Left lung (tissue), 10 donors: ENCODE data around the gene PHYHIPL. TPM values are rescaled to one million over a fixed set of nuclear protein-coding genes. Genes with fewer than 3 reads are reported as not detected.

ENCODE experiments used
- ATAC-seq: fragments of 200-7000 bp; cut with Tn5 transposase; one replicate; pipeline ENCODE4 v1.9.1; 2020; ENCODE audit warnings: moderate library complexity
- DNase-seq, 4 donors: peaks; one replicate each; pipeline ENCODE4 v3.0.0-alpha.2; 2013 to 2020
- H3K27ac ChIP-seq, 2 donors: fragments of 200-600 bp; sonication (generic) in 1 of 2; one replicate each; pipeline versions ENCODE4 v1.5.0 to v1.8.0; 2020 to 2021
- H3K27me3 ChIP-seq, 2 donors: fragments of 200-600 bp; sonication (generic) in 1 of 2; one replicate each; pipeline versions ENCODE4 v1.5.0 to v1.8.0; 2020 to 2021
- H3K36me3 ChIP-seq, 2 donors: fragments of 200-600 bp; sonication (generic) in 1 of 2; one replicate each; pipeline versions ENCODE4 v1.5.0 to v1.8.0; 2020 to 2021
- H3K4me1 ChIP-seq, 2 donors: fragments of 200-600 bp; one replicate each; pipeline ENCODE4 v1.8.0; 2021
- H3K4me3 ChIP-seq, 2 donors: fragments of 200-600 bp; sonication (generic) in 1 of 2; one replicate each; pipeline versions ENCODE4 v1.5.0 to v1.8.0; 2020 to 2021; ENCODE audit warnings: mild to moderate bottlenecking in 1 of 2
- H3K9me3 ChIP-seq, 2 donors: fragments of 200-600 bp; sonication (generic) in 1 of 2; one replicate each; pipeline versions ENCODE4 v1.5.0 to v1.8.0; 2020 to 2021
- intact Hi-C, 2 donors: fragments of 100-400 bp; cut with DNase I; formaldehyde crosslinking; loops; one replicate each; pipeline versions ENCODE4 v1.11.2 to v1.14.2; 2022
- polyA plus RNA-seq, 6 donors: library from polyadenylated mRNA; unstranded; fragments of 120-200 nt; gene quantifications; one replicate each; pipeline ENCODE4 v1.2.1, GENCODE V29; 2013; ENCODE audit not compliant: insufficient read length in 6 of 6
- total RNA-seq, 2 donors: library from RNA; stranded (reverse); fragmentation: NEBNext Ultra II Directional; extraction: Animal tissue kit (Norgen Biotek cat#: 25700); gene quantifications; one replicate each; pipeline ENCODE4 v1.2.1, GENCODE V29; 2021
- TF ChIP-seq, protein P1 (sequence below), 2 donors: fragments of 200-600 bp; sonication (generic) in 1 of 2; IDR thresholded peaks; one replicate each; pipeline versions ENCODE4 v1.5.0 to v1.8.0; 2021; ENCODE audit warnings: antibody characterized with exemption in 2 of 2
- donor health status: DM: no; HTN: yes; CAD: no.
- donor health status: DM: no; HTN: no; CAD: no.

Gene PHYHIPL
- total and polyA plus RNA-seq, 8 donors = 0.50 to 1.1 (median 0.68) TPM; not detected in 2

DNA sequence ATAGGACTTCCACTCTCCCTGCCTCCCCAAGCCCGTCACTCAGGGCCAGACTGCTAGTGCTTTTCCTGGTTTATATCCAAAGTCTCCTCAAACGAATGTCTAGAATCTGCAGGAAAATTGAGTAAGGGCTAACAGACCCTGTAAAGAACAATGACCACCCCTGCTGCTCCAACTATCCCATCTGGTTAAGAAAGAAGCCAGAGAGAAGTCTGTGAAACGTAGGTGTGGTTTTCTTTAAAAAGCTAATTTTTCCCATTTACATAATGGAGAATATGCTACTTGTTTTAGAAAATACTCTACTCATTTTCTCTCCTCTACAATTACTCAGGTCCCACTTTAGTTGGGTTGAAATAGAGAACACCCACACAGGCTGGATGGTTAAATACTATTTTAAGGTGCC is 113.4 kb downstream of the PHYHIPL start:
- Histone ChIP-seq H3K27me3 (no peaks in the 10 kb centered on the region), H3K4me3 (no peak overlapping the region), H3K36me3 (no peaks in the 10 kb centered on the region), H3K9me3 (no peaks in the 10 kb centered on the region), H3K27ac (no peak overlapping the region), H3K4me1 (no peaks in the 10 kb centered on the region)
- ATAC-seq = no peak
- TF ChIP-seq, protein P1, sequence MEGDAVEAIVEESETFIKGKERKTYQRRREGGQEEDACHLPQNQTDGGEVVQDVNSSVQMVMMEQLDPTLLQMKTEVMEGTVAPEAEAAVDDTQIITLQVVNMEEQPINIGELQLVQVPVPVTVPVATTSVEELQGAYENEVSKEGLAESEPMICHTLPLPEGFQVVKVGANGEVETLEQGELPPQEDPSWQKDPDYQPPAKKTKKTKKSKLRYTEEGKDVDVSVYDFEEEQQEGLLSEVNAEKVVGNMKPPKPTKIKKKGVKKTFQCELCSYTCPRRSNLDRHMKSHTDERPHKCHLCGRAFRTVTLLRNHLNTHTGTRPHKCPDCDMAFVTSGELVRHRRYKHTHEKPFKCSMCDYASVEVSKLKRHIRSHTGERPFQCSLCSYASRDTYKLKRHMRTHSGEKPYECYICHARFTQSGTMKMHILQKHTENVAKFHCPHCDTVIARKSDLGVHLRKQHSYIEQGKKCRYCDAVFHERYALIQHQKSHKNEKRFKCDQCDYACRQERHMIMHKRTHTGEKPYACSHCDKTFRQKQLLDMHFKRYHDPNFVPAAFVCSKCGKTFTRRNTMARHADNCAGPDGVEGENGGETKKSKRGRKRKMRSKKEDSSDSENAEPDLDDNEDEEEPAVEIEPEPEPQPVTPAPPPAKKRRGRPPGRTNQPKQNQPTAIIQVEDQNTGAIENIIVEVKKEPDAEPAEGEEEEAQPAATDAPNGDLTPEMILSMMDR (IDR thresholded peaks at IDR 0.05) = no peak
- no peak for DNase-seq
- intact Hi-C loops = no loop called here

DNA sequence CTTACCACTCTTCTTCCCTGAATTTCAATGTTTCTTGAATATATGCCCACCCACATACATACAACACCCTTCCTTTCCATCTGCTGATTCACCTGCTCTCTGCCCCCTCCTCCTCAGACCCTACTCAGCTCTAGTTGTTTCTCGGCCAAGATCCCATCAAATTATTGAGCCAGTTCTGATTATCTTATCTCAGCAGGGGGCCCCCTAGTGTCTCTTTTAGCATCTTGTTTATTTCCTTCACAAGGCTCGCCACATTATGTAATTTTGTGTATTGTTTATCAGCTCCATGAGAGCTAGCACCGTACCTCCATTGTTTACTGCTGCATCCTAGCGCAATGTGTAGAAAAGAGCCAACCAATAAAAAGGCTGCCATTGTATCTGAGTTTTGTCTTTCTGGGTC is 114.0 kb downstream of the PHYHIPL start:
- DNase-seq (no peak), ATAC-seq (no peak)
- Histone ChIP-seq H3K27me3 (no peaks in the 10 kb centered on the region), H3K9me3 (no peaks in the 10 kb centered on the region), H3K4me1 (no peaks in the 10 kb centered on the region), H3K4me3 (no peak overlapping the region), H3K36me3 (no peaks in the 10 kb centered on the region), H3K27ac (no peak overlapping the region)
- TF ChIP-seq, protein P1 (IDR thresholded peaks at IDR 0.05) = no peak
- intact Hi-C loops = no loop called here

Other genes starting within 250 kb of the PHYHIPL start
- 10 to 100 TPM; 10.3 to 14.5 TPM for gene FAM13C, start 185.9 kb downstream of the PHYHIPL start, total RNA-seq
- 10 to 100 TPM; 23.7 to 36.1 (median 26.0) TPM for gene FAM13C, start 185.9 kb downstream of the PHYHIPL start, polyA plus RNA-seq